Forelimb muscle (tissue), 1 donor: Measurements from ENCODE around the gene GYS1. TPM values are rescaled to one million over a fixed set of nuclear protein-coding genes. Genes with fewer than 3 reads are reported as not detected.
A peak's percentile ranks its signal among the peaks of the same experiment; 100 is the strongest.

ENCODE experiments used
- DNase-seq: peaks from one replicate; pipeline ENCODE4 v3.0.0-alpha.2; 2013; ENCODE audit warnings: low read depth
- polyA plus RNA-seq: library from polyadenylated mRNA; unstranded; fragments of 120-200 nt; gene quantifications from one replicate; pipeline ENCODE4 v1.2.1, GENCODE V29; 2013; ENCODE audit not compliant: insufficient read length

Gene GYS1
- polyA plus RNA-seq, 1 donor = 89.0 TPM

DNA sequence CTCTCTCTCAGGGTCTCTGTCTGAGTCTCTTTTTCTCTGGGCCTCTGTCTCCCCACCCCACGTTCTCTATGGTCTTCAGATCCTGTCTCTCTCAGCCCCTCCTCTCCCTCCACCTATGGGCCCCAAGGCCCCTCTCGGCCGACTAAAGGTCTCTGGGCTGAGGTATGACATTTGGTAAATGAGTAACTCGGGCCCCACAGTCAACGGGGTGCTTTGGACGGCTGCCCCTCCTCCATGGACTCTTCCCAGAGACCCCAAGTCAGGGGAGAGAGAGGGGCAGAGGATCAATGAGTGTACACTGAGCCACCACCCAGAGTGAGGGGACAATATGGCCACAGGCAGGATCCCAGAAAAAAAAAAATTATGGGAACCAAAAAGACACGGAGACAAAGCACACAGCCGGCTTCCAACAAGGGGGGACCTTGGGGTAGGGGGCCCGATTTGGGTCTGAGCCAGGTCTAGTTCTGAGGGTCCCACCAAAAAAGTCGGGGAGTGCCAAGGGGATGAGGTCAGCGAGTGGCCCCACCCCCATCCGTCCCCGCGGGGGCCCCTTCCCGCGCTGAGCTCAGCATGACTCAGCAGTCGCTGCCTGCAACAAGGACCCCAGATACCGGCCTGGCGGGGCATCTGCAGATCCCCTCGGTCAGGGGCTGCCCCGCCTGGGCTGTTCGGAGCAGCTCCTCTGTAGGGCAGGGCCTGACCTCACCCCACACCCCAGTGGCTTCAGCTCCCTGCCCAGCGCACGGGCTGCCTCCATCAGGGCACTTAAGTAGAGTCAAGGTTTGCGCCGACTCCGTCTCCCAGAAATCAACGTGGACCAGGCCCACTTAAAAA, 29.5 kb downstream of the GYS1 start:
- DNase-seq = no peak

DNA sequence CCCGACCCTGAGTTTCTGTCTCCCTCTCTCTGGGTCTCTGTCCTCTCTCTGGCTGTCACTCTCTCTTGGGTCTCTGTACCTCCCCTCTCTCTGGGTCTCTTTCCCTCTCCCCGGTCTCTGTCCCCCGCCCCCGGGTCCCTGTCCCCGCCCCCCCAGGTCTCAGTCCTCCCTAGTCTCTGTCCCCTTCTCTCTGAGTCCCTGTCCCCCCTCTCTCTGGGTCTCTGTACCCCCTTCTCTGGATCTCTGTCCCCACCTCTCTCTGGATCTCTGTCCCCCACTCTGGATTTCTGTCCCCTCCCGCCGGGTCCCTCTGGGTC, 30.3 kb downstream of the GYS1 start:
- no peak for DNase-seq

DNA sequence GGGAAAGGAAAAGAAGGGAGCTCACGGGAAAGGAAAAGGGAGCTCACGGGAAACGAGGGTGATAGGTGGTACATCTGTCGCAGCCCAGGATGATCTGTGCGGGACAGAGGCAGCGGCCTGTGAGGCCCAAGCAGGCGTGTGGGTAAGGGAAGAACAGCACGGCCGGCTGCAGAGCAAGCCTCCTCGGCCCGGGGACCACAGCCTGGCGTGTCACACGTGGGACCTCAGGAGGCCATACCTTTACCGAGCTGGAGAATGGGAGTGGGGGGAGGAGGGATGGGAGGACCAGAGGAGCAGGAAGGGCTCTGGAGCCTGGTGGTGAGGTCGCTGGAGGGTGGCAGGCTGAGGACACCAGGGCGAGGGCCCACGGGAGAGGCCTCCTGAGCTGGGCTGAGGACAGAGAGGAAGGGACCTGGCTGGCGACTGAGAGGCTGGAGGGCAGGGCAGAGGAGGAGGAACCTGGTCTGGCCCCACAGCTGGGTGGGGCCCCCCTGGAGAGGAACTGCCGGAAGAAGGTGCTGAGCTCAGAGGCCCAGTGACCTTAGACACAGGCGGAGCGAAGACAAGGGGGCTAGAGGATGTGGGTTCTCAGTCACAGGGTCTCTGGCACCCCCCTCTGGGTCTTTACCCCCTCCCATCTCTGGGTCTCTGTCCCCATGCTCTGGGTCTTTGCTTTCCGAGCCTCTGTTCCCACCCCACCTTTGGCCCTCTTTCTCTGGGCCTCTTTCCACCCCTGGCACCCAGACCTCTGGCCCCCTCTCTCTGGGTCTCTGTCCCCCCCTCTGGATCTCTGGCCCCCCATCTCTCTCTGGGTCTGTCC, 30.9 kb downstream of the GYS1 start:
- no peak for DNase-seq

DNA sequence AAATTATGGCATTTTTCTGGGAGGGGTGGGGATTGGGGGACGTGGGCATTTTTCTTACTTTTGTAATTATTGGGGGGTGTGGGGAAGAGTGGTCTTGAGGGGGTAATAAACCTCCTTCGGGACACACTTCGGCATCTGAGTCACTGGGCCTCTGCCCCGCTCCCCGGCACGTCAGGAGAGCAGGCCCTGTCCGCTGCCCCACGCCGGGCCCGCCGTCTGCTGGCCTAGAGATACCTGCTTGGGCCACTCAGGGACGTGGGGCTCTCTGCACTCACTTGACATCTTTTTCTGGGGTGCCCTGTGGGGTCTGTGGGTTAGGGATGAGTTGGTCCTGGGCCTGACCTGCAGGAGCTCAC, 31.5 kb downstream of the GYS1 start:
- no peak for DNase-seq

DNA sequence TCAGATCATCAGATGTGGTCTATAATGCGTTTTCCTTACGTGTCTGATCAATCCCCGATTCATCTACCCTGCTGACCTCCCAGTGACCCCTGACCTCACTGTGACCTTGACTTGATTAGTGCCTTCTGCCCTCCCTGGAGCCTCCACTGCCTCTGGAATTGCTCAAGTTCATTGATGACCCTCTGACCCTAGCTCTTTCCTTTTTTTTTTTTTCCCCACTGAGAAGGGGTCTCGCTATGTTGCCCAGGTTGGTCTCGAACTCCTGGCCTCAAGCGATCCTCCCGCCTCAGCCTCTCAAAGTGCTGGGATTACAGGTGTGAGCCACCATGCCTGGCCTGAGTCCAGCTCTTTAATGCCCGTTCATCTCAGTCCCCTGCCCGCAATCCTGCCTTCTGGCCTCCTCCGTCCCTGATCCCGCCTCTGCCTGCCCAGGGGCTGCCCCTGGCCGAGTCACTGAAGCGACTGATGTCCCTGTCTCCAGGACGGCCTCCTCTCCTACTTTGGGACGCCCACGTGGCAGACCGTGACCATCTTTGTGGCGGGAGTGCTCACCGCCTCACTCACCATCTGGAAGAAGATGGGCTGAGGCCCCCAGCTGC, 32.0 kb downstream of the GYS1 start:
- no peak for DNase-seq

DNA sequence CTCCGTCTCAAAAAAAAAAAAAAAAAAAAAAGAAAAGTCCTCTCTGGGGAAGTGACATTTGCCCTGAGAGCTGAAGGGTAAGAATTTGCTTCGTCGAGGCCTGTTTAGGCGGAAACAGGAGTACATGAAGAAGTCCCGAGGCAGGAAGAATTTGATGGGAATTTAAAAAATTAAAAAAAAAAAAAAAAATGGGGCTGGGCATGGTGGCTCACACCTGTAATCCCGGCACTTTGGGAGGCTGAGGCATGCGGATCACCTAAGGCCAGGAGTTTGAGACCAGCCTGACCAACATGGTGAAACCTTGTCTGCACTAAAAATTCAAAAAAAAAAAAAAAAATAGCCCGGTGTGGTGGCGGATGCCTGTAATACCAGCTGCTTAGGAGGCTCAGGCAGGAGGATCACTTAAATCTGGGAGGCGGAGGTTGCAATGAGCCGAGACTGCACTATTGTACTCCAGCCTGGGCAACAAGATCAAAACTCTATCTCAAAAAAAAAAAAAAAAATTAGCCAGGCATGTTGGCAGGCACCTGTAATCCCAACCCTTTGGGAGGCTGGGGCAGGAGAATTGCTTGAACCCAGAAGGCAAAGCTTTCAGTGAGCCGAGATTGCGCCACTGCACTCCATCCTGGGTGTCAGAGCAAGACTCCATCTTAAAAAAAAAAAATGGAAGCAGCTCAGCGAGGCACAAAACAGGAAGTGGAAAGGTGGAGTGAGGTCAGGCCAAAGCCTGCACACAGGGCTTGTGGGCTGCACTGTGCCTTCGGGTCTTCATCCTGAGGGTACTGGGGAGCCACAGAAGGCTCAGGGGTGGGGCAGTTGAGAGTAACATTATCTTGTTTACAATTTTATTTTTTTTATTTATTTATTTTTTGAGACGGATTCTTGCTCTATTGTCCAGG, 33.5 kb downstream of the GYS1 start:
- no peak for DNase-seq

DNA sequence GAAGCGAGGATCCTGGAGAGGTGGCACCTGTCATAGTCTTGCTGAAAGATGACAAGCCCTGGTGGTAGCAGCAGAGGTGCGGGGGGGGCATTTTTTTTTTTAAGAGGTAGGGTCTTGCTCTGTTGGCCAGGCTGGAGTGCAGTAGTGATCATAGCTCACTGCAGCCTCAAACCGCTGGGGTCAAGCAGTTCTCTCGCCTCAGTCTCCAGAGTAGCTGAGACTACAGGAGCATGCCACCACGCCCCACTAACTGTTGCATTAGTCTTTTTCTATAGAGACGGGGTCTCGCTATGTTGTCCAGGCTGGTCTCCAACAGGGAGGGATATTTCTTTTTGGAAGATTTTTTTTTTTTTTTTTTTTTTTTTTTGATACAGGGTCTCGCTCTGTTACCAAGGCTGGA, 35.1 kb downstream of the GYS1 start:
- no peak for DNase-seq

DNA sequence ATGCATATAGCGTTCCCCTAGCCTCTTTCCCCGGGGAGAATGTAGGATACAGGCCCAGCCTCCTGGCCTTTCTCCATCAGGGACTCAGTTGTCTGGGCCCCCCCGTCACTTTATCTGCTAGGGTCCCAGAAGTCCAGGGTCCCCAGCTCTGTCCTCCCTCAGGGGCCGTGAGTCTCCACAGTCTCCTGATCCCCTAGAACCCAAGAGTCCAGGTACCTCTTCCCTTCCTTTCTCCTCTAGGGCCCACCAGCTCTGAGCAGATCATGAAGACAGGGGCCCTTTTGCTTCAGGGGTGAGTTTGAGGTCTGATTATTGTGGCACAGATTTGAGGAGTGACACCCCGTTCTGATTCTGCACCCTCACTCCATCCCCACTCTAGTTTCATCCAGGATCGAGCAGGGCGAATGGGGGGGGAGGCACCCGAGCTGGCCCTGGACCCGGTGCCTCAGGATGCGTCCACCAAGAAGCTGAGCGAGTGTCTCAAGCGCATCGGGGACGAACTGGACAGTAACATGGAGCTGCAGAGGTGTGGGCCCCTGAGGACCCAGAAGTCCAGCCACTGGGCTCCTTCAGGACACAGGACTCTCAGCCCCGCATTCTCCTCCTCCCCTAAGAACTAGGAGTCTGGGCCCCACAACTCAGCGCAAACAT, 37.7 kb downstream of the GYS1 start:
- no peak for DNase-seq

DNA sequence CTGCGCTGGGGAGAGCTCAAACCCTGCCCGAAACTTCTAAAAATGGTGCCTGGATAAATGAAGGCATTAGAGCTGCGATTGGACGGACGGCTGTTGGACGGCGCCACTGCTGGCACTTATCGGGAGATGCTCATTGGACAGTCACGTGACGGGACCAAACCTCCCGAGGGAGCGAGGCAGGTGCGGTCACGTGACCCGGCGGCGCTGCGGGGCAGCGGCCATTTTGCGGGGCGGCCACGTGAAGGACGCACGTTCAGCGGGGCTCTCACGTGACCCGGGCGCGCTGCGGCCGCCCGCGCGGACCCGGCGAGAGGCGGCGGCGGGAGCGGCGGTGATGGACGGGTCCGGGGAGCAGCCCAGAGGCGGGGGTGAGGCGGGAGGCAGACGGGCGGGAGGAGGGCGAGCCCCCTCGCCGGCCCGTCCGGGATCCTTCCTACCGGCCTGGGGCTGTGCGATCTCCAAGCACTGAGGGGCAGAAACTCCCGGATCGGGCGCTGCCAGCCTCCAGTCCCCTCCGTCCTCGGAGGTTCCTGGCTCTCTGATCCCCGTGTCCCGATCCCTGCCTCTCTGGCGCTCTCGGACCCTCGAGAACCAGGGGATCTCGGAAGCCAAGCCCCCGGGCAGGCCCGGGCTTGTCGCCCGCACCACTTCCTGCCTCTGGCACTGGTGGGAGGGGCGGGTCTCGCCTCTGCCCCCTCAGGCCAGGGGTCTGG, 38.4 kb downstream of the GYS1 start, which contains the start of gene BAX:
Gene BAX, plus strand, starts transcription at position 281 of the 713 bp plus-strand sequence. Its CDS starts 54 bp downstream, at position 335.
- peak; percentile 82 for DNase-seq

DNA sequence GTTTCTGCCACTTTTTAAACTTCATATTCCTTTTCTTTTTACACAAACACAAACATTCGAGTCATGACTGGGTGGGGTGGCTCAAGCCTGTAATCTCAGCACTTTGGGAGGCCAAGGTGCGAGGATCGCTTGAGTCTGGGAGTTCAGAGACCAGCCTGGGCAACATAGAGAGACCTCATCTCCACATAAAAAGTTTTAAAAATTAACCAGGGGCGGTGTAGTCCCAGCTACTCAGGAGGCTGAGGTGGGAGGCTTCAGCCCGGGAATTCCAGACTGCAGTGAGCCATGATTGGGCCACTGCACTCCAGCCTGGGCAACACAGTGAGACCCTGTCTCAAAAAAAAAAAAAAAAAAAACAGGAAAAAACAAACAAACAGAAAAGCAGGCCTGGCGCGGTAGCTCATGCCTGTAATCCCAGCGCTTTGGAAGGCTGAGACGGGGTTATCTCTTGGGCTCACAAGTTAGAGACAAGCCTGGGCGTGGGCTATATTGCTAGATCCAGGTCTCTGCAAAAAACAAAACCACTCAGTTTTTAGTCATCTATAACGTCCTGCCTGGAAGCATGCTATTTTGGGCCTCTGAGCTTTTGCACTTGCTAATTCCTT, 39.0 kb downstream of the GYS1 start:
- DNase-seq = no peak

DNA sequence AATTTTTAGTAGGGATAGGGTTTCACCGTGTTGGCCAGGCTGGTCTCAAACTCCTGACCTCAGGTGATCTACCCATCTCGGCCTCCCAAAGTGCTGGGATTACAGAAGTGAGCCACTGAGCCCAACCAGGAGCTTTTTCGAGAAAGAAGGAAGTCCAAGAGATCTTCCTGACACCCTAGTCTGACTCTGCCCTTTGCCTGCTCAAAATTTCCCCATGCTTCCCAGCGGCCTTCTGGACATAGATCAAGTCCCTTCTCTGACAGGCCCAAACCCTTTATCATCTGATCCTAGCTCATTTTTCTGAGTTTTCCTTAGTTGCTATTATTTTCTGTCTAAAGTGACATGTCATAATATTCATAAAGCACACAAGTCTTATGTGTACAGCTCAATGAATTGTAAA, 40.0 kb downstream of the GYS1 start:
- no peak for DNase-seq

DNA sequence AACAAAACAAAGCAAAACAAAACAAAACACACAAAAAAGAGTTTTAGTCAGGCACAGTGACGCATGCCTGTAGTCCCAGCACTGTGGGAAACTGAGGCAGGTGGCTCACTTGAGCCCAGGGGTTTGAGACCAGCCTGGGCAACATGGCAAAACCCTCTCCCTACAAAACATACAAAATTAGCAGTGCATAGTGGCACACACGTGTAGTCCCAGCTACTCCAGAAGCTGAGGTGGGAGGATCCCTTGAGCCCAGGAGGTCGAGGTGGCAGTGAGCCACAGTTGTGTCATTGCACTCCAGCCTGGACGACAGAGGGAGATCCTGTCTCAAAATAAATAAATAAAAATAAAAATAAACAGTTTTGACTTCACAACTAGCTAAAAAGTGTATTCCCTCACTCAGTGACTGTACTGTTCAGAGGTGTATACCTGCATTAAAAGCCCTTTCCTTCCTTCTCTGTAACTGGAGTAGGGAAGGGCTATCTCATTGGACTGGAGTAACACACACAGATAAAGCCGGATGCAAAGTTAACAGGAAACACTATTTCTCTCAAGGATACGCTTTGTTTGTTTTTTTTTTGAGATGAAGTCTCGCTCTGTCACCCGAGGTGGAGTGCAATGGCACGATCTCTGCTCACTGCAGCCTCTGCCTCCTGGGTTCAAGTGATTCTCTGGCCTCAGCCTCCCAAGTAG, 42.1 kb downstream of the GYS1 start:
- DNase-seq = no peak

DNA sequence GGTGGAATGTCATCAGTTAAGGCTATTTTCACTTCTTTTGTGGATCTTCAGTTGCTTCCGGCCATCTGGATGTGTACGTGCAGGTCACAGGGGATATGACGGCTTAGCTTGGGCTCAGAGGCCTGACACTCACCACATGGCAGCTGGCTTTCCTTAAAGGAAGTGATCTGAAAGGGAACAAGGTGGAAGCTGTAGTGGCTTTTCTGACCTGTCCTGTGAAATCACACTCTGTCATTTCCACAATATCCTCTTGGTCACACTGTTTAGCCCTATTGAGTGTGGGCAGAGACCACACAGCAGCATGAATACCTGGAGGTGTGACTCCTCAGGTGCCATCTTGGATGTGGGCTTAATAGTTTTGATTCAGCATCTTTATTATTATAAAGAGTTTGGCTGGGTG, 43.0 kb downstream of the GYS1 start:
- DNase-seq = no peak

DNA sequence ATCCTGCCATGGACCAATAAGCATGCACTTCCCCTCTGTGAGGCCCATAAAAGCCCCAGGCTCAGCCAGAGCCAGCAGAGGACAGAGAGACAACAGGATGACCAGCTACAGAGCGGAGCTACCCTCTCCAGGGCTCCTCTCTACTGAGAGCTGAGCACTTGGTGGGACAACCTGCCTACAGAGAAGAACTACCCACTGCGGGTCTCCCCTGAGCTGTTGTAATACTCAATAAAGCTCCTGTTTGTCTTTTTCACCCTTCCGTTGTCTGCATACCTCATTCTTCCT, 45.9 kb downstream of the GYS1 start:
- DNase-seq = no peak

DNA sequence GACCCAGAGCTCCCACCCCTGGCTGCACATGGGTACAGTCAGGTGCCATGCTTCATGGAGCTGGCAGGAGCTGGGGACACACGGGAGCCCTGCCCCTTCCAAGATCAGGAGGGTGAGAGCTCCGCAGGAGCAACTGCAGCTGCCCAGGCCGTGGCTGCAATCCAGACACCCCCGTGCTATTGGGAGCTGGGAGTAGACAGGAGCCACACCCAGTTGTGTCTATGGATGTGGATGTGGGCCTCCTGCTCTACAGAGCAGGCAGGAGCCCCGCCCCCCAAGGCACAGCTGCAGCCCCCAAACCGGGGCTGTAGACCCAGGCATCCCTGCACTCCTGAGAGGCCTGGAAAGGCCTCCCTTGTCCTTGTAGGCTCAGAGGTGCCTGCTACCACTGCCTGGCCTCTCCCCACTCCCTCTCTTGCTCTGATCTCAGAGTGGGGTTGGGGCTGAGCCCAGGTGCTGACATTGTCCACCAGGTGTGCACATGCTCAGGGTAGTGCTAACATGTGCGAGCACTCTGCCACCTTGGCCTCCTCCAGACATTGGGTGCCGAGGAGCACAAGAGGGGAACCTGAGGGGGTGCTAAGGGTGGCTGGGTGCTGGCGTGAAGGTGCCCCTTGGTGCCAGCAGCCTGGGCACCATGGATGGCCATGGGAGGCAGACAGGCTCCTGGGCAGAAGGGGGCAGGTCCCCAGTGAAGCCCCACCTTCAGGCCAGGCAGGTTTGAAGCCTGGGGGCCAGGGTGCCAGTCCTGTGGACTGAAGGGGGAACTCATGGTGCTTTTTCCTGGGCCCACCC, 46.4 kb downstream of the GYS1 start:
- no peak for DNase-seq

DNA sequence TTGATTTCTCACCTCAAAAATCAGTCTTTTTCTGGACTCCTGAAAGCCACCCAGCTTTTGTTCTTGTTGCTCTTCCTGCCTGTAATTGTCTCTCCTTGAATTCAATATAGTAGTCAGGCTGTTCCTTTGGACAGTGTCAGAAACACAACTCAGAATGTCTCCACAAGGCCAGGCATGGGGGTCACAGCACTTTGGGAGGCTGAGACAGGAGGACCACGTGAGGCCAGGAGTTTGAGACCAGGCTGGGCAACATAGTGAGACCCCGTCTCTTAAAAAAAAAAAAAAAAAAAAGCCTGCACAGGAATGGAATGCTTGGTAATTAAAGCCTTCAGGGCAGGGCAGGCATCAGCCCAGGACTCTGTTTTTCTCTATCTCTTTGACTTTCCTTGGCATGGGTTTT, 47.3 kb downstream of the GYS1 start:
- no peak for DNase-seq

DNA sequence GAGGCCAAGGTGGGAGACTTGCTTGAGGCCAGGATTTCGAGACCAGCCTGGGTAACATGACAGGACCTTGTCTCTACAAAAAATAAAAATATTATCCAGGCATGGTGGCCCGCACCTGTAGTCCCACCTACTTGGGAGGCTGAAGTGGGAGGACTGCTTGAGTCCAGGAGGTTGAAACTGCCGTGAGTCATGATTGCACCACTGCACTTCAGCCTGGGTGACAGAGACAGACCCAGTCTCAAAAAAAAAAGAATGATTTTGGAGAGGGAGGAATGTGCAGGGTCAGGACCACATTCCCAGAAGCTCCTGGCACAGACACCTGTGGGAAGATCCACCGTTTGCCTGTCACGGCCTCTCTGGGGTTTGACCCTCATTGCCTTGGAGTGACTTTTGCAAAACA, 47.7 kb downstream of the GYS1 start:
- DNase-seq = no peak

DNA sequence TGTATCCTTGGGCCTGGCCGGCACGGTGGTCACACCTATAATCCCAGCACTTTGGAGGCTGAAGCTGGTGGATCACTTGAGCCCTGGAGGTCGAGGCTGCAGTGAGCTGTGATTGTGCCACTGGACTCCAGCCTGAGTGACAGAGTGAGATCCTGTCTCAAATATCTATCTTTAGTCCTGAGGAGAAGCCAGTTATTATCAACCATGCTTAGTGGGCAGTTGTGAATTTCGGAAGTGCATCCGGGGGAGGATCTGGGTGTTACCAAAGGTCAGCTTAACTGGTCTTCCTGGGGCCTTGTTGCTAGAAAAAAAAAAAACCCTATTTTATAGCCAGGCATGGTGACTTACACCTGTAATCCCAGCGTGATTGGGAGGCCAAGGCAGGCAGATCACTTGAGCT, 50.0 kb downstream of the GYS1 start:
- DNase-seq = no peak

DNA sequence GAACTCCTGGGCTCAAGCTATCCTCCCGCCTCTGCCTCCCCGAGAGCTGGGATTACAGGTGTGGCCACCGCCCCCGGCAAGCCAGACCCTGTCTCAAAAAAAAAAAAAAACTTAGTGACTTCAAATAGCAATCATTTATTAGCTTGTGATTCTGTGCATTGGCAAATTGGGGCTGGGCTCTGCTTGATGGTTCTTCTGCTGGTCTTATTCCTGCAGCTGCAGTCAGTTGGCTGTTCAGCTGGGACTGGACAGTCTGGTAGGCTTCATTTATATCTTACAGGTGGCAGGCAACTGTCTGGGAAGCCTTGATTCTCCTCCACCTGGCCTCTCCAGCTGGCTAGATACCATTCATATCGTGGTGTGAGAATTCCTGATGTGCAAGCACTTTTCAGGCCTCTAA, 52.2 kb downstream of the GYS1 start:
- DNase-seq = no peak
